ENCODE measurements around the gene FMC1.

The FMC1 gene

DNA sequence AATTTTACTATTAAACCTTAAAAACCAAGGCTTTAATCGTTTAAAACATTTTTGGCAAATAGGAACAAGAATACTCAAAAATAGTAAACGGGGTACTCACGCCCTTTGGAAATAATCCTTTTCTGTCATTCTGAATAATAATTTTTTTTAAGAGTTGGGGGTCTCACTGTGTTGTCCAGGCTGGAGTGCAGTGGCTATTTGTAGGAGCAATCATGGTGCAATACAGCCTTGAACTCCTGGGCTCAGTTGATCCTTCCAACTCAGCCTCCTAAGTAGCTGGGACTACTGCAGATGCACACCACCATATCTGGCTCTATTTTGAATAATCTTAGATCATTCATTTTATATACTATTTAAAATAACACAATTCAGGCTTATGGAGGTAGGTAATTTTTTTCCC, 43.5 kb downstream of the FMC1 start:
- DNase-seq: no peak

DNA sequence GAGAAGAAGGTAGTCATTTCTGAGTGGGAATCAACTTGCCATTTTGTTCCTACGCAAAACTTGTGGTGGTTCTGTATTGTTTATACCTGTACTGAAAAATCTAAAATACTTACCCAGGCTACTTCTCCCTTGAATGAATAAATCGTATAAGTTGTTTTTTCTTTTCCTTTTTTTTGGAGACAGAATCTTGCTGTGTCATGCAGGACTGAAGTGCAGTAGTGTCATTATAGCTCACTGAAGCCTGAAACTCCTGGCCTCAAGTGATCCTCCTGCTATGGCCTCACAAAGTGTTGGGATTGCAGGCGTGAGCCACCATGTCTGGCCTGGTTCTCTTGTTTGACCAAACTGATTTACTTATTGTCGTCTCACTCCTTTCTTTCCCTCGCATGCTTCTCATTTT, 46.5 kb downstream of the FMC1 start:
- DNase-seq: no peak

DNA sequence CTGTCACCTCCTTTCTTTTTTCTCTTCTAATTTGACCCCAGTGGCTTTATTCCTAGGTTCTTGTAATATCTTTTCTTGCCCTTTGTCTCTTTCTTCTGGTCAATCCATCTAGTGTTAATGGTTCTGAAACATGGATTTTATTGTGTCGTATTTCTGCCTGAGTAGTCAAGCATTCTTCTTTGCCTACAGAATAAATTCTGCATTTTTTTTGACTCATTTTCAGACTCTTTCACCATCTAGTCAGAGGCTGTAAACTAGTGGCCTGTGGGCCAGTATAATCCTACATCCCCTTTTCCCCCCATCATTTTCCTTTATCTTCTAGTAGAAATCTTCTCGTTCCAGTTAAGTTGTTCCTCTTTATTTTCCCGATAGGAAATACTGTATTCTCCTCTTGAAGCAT, 48.0 kb downstream of the FMC1 start:
- DNase-seq: no peak

DNA sequence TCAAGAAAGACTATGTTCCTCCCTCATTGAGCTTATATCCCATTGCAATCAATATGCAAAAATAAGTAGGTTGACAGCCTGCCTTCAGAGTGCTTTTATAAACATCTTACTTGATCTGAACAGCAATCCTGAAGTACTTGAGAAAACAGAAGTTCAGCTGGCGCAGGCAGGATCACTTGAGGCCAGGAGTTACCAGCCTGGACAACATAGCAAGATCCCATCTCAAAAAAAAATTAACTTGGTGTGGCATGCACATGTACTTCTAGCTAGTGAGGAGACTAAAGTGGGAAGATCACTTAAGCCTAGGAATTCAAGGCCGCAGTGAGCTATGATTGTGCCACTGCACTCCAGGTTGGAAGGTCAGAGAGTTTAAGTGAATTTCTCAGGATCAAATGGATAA, 48.6 kb downstream of the FMC1 start:
- no peak for DNase-seq

DNA sequence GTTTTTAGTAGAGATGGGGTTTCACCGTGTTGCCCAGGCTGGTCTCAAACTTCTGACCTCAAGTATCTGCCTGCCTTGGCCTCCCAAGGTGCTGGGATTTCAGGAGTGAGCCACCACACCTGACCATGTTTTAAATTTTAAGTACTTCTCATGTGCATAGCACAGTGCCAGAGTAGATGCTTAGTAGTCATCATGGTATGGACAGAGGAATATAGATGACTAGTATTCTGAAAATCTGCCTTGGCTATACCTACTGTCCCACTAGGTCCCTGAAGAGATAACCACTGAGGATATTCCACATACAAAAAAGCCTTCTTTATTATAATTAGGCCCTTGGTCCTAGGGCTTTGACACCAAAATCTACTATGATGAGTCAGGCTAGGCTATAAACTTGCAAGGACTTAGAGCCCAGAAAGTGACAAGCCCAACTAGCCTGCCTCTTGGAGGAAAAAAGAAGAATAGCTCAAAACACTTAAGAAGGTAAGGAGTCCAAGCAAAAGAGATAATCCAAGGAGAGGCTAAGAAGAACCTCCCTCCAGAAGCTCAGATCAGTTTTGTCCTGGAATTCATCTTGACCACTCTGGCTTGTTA, 52.6 kb downstream of the FMC1 start:
- no peak for DNase-seq

DNA sequence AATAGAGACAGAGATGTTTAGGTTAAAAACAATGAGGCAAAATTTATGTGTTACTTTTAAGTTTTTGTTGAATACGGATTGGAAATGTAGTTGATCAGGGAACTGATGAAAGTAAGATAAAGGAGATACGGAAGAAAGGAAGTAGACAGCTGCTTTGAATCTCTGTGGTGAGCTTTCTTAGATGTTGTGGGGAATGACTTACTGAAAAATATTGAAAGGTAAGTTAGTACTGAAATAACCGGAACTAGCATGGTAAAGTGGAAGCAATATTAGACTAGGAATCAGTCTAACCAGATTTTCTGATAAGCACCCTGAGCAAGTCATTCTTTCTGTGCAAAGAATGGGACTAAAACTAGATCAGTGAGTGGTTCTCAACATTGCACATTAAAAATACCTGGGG, 53.4 kb downstream of the FMC1 start:
- no peak for DNase-seq

All from CD4-positive, alpha-beta T cell treated with Interferon gamma for 1 hour (primary cell).